Endothelial cell (in vitro differentiated cells): ENCODE measurements around the gene CSNK2B. TPM values are rescaled to one million over a fixed set of nuclear protein-coding genes. Genes with fewer than 3 reads are reported as not detected.

Experiments
- DNase-seq: peaks from one replicate; pipeline ENCODE4 v3.0.0; 2021; ENCODE audit warnings: low spot score
- H3K27ac Mint-ChIP-seq: one replicate; pipeline ENCODE4 v1.8.0; 2021; ENCODE audit warnings: mixed read lengths, inconsistent platforms; ENCODE audit not compliant: unreplicated experiment
- H3K27me3 Mint-ChIP-seq: one replicate; pipeline ENCODE4 v1.8.0; 2021; ENCODE audit warnings: mild to moderate bottlenecking, moderate library complexity, mixed read lengths, inconsistent platforms; ENCODE audit not compliant: unreplicated experiment
- H3K36me3 Mint-ChIP-seq: one replicate; pipeline ENCODE4 v1.8.0; 2021; ENCODE audit warnings: mild to moderate bottlenecking, low read depth, mixed read lengths, inconsistent platforms; ENCODE audit not compliant: unreplicated experiment
- H3K4me1 Mint-ChIP-seq: one replicate; pipeline ENCODE4 v1.8.0; 2021; ENCODE audit warnings: mild to moderate bottlenecking, mixed read lengths, inconsistent platforms; ENCODE audit not compliant: unreplicated experiment
- H3K4me3 Mint-ChIP-seq: one replicate; pipeline ENCODE4 v1.8.0; 2021; ENCODE audit warnings: mild to moderate bottlenecking, mixed read lengths, inconsistent platforms; ENCODE audit not compliant: unreplicated experiment
- H3K9me3 Mint-ChIP-seq: one replicate; pipeline ENCODE4 v1.8.0; 2021; ENCODE audit warnings: mixed read lengths, inconsistent platforms; ENCODE audit not compliant: unreplicated experiment
- long read RNA-seq: library from polyadenylated mRNA; unstranded; transcript quantifications from one replicate; pipeline ENCODE4 v2.0.0, GENCODE V29; 2020; ENCODE audit not compliant: unreplicated experiment
- total RNA-seq: library from RNA; stranded (reverse); fragmentation: NEBNext Ultra II Directional; extraction: Animal tissue kit (Norgen Biotek cat#: 25700); gene quantifications from one replicate; pipeline ENCODE4 v1.2.1, GENCODE V29; 2021; ENCODE audit not compliant: unreplicated experiment
- TF ChIP-seq, protein P1 (sequence below): fragments of 200-600 bp; sonication (generic); IDR thresholded peaks from one replicate; pipeline ENCODE4 v1.5.0; 2021; ENCODE audit warnings: antibody characterized with exemption; ENCODE audit not compliant: unreplicated experiment

CSNK2B gene
- 164 TPM for total RNA-seq
- long read RNA-seq, transcript CSNK2B-203 (7 exons, 948 nt): major isoform, 98 of 102 reads
- long read RNA-seq, partial matches to known transcripts: 1 of 102 reads
- long read RNA-seq, other reads (novel, unspliced or antisense): 1 of 102 reads

DNA sequence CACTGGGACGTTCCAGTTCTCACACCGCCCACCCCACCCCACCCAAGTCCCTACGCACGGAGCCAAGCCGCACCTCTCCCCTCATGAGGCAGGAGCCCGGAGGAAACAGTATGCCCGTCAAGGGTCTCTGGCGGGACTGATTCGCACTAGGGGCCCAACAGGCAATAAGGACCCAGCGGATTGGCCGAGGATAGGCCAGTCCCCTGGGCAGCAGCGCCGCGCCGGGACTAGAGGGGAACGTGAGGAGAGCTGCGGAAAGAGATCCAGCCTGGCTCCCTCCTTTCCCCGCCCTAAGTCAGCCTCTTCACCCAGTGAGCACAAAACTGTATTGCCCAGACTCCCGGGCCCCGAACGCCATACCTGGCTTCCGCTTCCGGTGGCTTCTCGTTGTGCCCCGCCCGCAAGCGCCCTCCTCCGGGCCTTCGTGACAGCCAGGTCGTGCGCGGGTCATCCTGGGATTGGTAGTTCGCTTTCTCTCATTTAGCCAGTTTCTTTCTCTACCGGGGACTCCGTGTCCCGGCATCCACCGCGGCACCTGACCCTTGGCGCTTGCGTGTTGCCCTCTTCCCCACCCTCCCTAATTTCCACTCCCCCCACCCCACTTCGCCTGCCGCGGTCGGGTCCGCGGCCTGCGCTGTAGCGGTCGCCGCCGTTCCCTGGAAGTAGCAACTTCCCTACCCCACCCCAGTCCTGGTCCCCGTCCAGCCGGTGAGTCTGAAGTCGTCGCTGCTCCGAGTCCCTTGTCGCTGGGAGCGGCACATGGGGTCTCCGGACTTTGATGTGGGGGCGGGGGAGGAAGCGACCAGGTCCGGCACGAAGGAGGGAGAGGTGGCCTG, at the start of gene CSNK2B:
Gene CSNK2B, plus strand, starts transcription at position 580 of the 836 bp plus-strand sequence. CDS start 752 bp downstream, outside the sequence.
- H3K36me3 Mint-ChIP-seq: peaks cover 22% of the 10 kb centered on the region
- H3K27me3 Mint-ChIP-seq: peaks cover 5% of the 10 kb centered on the region
- peak within 1 kb of the TSS; percentile 97 for H3K27ac Mint-ChIP-seq
- H3K9me3 Mint-ChIP-seq: no peaks in the 10 kb centered on the region
- DNase-seq: peak; percentile 83
- peak within 1 kb of the TSS; percentile 97 for H3K4me3 Mint-ChIP-seq
- TF ChIP-seq, protein P1, sequence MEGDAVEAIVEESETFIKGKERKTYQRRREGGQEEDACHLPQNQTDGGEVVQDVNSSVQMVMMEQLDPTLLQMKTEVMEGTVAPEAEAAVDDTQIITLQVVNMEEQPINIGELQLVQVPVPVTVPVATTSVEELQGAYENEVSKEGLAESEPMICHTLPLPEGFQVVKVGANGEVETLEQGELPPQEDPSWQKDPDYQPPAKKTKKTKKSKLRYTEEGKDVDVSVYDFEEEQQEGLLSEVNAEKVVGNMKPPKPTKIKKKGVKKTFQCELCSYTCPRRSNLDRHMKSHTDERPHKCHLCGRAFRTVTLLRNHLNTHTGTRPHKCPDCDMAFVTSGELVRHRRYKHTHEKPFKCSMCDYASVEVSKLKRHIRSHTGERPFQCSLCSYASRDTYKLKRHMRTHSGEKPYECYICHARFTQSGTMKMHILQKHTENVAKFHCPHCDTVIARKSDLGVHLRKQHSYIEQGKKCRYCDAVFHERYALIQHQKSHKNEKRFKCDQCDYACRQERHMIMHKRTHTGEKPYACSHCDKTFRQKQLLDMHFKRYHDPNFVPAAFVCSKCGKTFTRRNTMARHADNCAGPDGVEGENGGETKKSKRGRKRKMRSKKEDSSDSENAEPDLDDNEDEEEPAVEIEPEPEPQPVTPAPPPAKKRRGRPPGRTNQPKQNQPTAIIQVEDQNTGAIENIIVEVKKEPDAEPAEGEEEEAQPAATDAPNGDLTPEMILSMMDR: no peak
- peaks cover 27% of the 10 kb centered on the region for H3K4me1 Mint-ChIP-seq

DNA sequence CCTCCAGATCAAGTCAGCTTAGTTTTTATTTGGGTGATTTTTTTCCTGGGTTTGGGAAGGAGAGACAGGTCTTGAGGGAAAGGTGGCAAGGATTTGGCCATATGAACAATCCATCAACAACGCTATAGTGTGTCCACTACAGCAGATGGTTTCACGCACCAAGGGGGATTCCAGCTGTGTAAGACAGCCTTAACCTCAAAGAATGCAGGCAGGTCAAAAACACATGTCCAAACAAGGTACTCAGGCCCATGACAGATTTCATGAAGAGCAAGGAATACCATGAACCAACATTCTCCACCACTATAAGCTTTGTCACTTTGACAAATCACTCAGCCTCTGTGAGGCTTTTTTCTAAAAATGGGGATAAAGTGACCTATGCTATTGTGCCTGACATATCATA, 48.9 kb upstream of the CSNK2B start:
- H3K4me1 Mint-ChIP-seq: peaks cover 39% of the 10 kb centered on the region
- no peak overlapping the region for H3K4me3 Mint-ChIP-seq
- H3K27me3 Mint-ChIP-seq: peaks cover 10% of the 10 kb centered on the region

DNA sequence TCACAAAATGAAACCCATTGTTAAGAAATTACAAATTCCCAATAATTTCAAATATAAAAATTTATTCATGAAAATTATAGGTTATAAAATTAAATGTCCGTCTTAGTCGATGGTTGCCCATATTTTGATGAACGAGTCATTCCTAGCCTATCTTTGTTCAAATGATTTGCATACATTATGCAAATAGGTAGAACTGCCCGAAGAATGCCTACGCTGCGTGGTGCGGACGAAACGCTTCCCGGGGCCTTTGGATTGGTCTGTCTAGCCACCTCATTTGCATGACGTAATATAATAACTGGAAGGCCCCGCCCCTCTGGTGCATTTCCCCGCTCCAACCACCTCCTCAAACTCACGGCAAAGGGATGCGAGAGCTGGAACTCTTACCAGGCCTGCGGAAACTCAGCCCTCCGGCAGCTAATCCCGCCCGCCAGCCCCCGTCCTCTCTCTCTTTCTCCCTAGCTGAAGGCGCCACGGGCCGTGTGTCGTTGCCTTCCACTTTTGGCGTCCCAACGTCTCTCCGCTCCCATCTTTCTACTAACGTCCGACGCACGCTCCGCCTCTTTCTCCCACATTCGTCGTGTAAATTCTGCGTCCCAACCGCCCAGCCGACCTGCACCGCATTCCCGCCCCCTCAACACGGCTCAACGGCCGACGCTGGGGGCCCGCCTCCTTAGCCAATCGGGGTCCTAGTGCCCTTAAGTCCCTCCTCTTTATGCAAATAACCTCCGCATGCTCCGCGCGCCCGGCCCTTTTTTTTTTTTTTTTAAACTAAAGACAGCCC, 45.9 kb upstream of the CSNK2B start:
- H3K36me3 Mint-ChIP-seq: peaks cover 18% of the 10 kb centered on the region
- peak overlapping the region; percentile 97 for H3K4me3 Mint-ChIP-seq
- no peaks in the 10 kb centered on the region for H3K9me3 Mint-ChIP-seq
- H3K4me1 Mint-ChIP-seq: peaks cover 36% of the 10 kb centered on the region
- H3K27me3 Mint-ChIP-seq: peaks cover 8% of the 10 kb centered on the region
- H3K27ac Mint-ChIP-seq: peak overlapping the region; percentile 99
- peak; percentile 82 for DNase-seq
- TF ChIP-seq, protein P1: no peak

More for the DNA sequence above, 48.9 kb upstream of the CSNK2B start:
- DNase-seq: no peak
- TF ChIP-seq, protein P1: no peak
- Mint-ChIP-seq H3K9me3 (no peaks in the 10 kb centered on the region), H3K36me3 (peaks cover 5% of the 10 kb centered on the region), H3K27ac (peak overlapping the region; percentile 7)

DNA sequence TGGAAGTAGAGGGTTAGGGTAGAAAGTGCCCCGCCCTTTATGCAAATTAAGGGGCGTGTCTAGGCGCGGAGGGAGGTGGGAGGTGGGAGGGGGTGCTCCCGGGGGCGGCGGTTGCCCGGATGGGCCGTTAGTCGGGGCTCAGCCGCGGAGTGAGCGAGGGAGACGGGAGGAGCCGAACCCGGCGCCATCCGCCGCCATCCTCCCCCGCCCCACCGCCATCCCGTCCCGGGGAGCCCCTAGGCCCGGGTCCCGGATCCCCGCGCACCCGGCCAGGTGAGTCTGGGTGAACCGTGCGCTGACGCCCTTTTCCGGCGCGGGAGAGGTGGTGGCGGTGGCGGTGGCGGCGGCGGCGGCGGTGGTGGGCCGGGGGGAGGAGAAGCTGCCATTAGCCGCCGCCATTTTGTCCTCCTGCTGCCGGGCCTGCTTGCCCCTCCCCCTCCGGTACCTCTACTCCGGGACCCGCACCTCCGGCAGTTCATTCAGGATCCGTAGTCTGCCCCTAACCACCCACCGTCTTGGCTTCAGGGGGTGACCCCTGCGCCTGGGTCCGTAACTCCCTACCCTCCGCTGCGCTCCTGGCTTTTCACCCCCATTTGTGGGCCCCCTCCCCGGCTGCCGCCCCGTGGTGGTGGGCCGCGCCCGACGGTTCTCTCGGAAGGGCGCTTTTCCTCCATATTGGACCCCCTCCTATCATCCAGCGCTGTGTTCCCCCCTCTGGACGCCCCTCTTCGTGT, 45.1 kb upstream of the CSNK2B start, which contains the start of gene PRRC2A:
Gene PRRC2A, plus strand, starts transcription at position 130 of the 734 bp plus-strand sequence. CDS start 2,075 bp downstream, outside the sequence.
- H3K4me3 Mint-ChIP-seq: peak within 1 kb of the TSS; percentile 97
- TF ChIP-seq, protein P1: no peak
- H3K36me3 Mint-ChIP-seq: peaks cover 21% of the 10 kb centered on the region
- no peaks in the 10 kb centered on the region for H3K9me3 Mint-ChIP-seq
- H3K27ac Mint-ChIP-seq: peak within 1 kb of the TSS; percentile 99
- peaks cover 8% of the 10 kb centered on the region for H3K27me3 Mint-ChIP-seq
- H3K4me1 Mint-ChIP-seq: peaks cover 30% of the 10 kb centered on the region
- peak; percentile 84 for DNase-seq
